T-helper 2 cell treated with Interferon-gamma antibody and Interleukin-4, amounts not matched to agents 100 ng/mL and 5 ng/mL, for 36 hours (primary cell): ENCODE results near the gene ZNRF1. TPM values are rescaled to one million over a fixed set of nuclear protein-coding genes. Genes with fewer than 3 reads are reported as not detected.
"Not testable (repeated sequence)": the region's sequence is repeated elsewhere in the genome, so short reads cannot be mapped to it uniquely, and the experiment has no call there.

ENCODE experiments used
- intact Hi-C: fragments of 100-400 bp; cut with micrococcal nuclease; formaldehyde crosslinking; loops from one replicate; pipeline ENCODE4 v1.15.1; 2023
- total RNA-seq: library from RNA; stranded (reverse); gene quantifications from 2 replicates; pipeline ENCODE4 v1.2.3, GENCODE V29; 2022

The ZNRF1 gene
- total RNA-seq, 1 donor from 2014 or later: 17.6 TPM

- intact Hi-C loops: loop anchor here (1.0 kb wide), 4 partner anchors 10 to 75 kb away; no protein-coding TSS in a partner anchor
Measured at GRCh38 chr16:75074920-75075687, 76.3 kb downstream of the ZNRF1 start.

- intact Hi-C loops: loop anchor here (1.0 kb wide), 4 partner anchors 10 to 75 kb away; no protein-coding TSS in a partner anchor
Measured at GRCh38 chr16:75075688-75076268, 77.0 kb downstream of the ZNRF1 start.

DNA sequence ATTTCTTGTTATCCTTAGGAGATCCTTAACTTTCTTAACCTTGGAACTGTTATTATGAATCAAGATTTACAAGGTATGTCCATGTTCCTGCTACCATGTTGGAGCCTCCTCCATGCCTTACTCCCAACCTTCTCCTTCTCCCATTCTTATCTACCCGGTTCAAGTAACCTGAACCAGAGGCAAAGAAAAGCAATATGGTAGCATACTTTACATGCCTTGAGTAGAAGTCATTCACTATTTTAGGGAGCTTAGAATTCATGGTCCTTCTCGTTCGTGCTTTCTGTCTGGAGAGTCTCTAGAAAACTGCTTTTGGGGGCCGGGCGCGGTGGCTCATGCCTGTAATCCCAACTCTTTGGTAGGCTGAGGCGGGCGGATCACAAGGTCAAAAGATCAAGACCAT lies 80.1 kb downstream of the ZNRF1 start:
- intact Hi-C loops: no loop called here

GRCh38 chr16:75079346-75079926 lies 80.6 kb downstream of the ZNRF1 start:
- intact Hi-C loops: no loop called here

- intact Hi-C loops: no loop called here
Measured at GRCh38 chr16:75080205-75081029, 81.6 kb downstream of the ZNRF1 start.

DNA sequence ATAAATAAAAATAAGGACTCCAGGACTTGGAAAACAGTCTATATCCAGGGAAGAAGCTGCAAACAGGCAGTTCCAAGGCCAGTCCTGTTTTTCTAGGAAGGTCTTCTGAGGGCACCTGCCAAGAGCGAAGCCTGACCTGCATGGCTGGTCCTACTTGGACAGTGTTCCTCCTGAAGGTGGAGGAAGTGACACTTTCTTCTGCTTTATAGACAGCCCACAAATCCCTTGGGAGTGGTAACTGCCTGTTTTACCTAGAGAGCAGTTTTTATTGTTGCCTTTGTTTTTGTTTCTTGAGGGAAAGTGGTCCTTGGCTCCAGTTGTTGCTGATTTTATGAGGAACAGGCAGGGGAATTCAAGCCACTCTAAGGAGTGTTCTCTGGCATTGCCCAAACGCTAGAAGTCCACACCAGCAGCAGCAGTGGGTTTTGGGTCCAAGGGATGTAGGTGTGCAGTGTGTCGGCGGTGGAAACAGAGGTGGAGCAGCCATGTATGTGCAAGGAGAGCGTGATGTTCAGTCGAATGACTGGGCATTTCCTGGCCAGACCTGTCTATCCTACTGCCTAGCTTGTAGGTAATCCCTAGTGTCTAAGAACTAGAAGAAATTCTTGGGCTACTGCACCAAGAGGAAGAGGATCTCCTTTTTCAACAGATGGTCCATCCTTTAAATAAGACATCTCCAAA lies 82.5 kb downstream of the ZNRF1 start:
- intact Hi-C loops: no loop called here

- intact Hi-C loops: no loop called here
Measured at GRCh38 chr16:75083813-75084212, 85.0 kb downstream of the ZNRF1 start.

GRCh38 chr16:75085556-75085955 lies 86.7 kb downstream of the ZNRF1 start:
- intact Hi-C loops: no loop called here

DNA sequence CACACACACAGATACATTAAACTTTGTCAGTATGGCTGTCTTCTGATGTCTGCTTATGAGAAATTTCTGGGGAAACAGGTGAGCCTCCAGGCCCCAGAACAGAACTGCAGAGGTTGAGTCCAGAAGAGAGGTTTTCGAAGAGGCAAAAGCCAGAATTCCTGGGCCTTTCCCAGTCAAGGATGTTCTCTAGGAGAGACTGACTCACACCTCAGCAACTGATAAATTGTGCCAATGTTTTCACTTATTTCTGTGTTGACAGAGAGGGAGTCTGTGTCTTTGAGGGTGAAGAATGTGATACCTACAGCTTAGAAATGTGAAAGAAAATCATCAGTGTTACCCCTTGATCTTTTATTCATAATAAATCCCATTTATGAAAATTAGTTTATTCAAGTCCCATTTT lies 87.5 kb downstream of the ZNRF1 start:
- intact Hi-C loops: no loop called here

GRCh38 chr16:75086688-75087374 lies 88.0 kb downstream of the ZNRF1 start:
- intact Hi-C loops: no loop called here

GRCh38 chr16:75087375-75087979 lies 88.7 kb downstream of the ZNRF1 start:
- intact Hi-C loops: no loop called here

GRCh38 chr16:75088216-75088615 lies 89.4 kb downstream of the ZNRF1 start:
- intact Hi-C loops: no loop called here

GRCh38 chr16:75088934-75089333 lies 90.1 kb downstream of the ZNRF1 start:
- intact Hi-C loops: no loop called here

- intact Hi-C loops: no loop called here
Measured at GRCh38 chr16:75089486-75090202, 90.8 kb downstream of the ZNRF1 start.

DNA sequence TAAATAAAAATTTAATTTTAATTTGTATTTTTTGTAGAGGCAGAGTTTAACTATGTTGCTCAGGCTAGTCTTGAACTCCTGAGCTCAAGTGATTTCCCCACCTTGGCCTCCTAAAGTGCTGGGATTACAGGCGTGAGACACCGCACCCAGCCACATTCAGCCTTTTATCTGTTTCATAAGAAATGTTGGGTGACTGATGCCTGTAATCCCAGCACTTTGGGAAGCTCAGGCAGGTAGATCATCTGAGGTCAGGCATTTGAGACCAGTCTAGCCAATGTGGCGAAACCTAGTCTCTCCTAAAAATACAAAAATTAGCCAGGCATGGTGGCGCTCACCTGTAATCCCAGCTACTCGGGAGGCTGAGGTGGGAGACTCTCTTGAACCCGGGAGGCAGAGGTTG lies 92.1 kb downstream of the ZNRF1 start:
- intact Hi-C loops: not testable (repeated sequence)

GRCh38 chr16:75091619-75092018 lies 92.8 kb downstream of the ZNRF1 start:
- intact Hi-C loops: not testable (repeated sequence)

DNA sequence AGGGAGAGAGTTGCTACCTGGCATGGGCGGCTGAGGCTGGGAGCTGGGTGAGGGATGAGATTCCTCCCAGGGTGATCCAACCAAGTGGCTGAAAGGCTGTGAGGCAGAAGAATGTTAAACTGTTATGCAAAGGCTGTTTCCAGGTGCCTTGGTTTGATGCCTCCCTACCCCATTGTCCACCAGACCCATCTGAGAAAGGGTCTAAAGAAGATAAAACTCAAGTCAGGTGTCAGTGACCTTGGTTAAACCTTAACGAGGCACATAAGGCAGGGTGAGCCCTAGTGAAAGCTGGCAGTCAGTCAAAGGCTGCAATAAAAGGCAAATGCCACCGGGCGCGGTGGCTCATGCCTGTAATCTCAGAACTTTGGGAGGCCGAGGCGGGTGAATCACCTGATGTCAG lies 94.0 kb downstream of the ZNRF1 start:
- intact Hi-C loops: no loop called here

DNA sequence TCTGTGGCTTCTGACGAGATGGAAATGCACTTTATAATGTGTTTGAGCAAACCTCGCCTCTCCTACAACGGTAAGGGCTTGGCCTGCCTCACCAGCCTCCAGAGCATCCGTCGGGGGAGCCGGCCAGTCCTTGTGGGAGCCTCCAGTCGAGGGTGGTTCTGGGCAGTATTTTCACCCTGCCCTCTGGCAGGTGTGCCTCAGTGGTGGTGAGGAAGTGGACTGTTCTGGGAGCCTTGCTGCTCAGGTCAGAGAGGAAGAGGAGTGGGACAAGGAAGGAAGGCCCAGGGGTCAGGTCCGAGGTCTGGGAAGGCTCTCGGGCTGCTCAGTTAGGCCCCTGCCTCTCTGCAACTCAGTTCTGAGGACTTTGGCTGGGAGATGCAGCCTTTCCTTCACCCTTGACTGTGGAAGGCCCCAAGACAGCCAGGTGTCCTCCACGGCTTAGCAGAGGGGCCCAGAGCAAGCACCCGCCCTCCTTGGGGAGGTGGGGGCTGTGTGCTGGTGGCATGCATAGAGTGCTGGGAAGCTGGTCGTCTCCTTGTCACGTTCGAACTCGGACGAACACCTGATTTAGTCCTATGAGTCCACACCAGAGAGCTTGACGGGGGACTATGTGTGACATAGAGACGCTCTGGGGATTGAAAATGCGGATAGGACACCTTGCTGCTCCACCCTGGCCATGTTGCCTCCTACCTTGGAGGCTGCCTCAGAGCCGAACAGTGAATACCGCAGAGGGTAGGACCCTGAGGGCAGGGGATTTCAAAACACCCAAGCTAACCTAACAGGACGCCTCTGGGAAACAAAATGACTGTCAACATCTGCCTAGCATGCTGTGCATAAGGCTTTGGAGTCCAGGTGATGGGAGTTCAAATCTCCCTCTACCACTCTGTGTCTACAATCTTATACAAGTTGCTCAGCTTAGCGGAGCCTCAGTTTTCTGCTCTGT lies 95.0 kb downstream of the ZNRF1 start:
- intact Hi-C loops: no loop called here
